Thyroid gland (tissue), 4 donors: ENCODE data around the gene CXCL6. TPM values are rescaled to one million over a fixed set of nuclear protein-coding genes. Genes with fewer than 3 reads are reported as not detected.

Experiments
- DNase-seq, 2 donors: peaks; one replicate each; pipeline ENCODE4 v3.0.0-alpha.2; 2019
- H3K27ac ChIP-seq, 3 donors: fragments of 200-600 bp; sonication (generic); 1 replicate in 2 of 3; 2 replicates in 1 of 3; pipeline ENCODE4 v1.5.1; 2016 to 2019; ENCODE audit warnings: mild to moderate bottlenecking in 1 of 3, moderate library complexity in 1 of 3
- H3K27me3 ChIP-seq: fragments of 200-600 bp; sonication (generic); one replicate; pipeline ENCODE4 v1.5.1; 2019
- H3K36me3 ChIP-seq, 2 donors: fragments of 200-600 bp; sonication (generic); one replicate each; pipeline ENCODE4 v1.5.1; 2016 to 2019
- H3K4me1 ChIP-seq, 2 donors: fragments of 200-600 bp; sonication (generic); one replicate each; pipeline ENCODE4 v1.5.1; 2017 to 2019
- H3K4me3 ChIP-seq, 3 donors: fragments of 200-600 bp; sonication (generic); replicated peaks in 1 of 3; 1 replicate in 2 of 3; 2 replicates in 1 of 3; pipeline ENCODE4 v1.5.1; 2016; ENCODE audit warnings: mild to moderate bottlenecking in 1 of 3
- H3K9me3 ChIP-seq: fragments of 200-600 bp; sonication (generic); one replicate; pipeline ENCODE4 v1.5.1; 2017
- CTCF ChIP-seq, 6 experiments: fragments of 200-600 bp in 3 of 6; fragments of 450-650 bp in 3 of 6; sonication (generic) in 3 of 6; IDR thresholded peaks; one replicate each; pipeline ENCODE4 v1.5.1; 2016 to 2019; ENCODE audit warnings: antibody characterized with exemption in 6 of 6, mild to moderate bottlenecking in 2 of 6, inconsistent platforms in 1 of 6, moderate library complexity in 1 of 6
- POLR2A ChIP-seq, 2 donors: fragments of 450-650 bp; IDR thresholded peaks; one replicate each; pipeline ENCODE4 v1.6.1; 2017; ENCODE audit warnings: antibody characterized with exemption in 2 of 2, mild to moderate bottlenecking in 2 of 2, moderate library complexity in 1 of 2
- WGBS, 2 donors: methylation state at CpG; one replicate each; pipeline ENCODE4 v1.1.5; 2017; 5-methylcytosine and 5-hydroxymethylcytosine counted together
- intact Hi-C: fragments of 100-400 bp; cut with DNase I; formaldehyde crosslinking; loops from one replicate; pipeline ENCODE4 v1.15.1; 2023
- total RNA-seq, 4 donors: library from RNA; depleted of rRNA; stranded (reverse); fragments of >200 nt; gene quantifications; one replicate each; pipeline ENCODE4 v1.2.3, GENCODE V29; 2016

Gene CXCL6
- total RNA-seq, 4 donors from 2014 or later = not detected

- Histone ChIP-seq H3K36me3 (no peaks in the 10 kb centered on the region), H3K27ac (no peak overlapping the region), H3K4me3 (no peak overlapping the region), H3K9me3 (no peaks in the 10 kb centered on the region), H3K4me1 (peaks cover 0 to 5% of the 10 kb centered on the region in 2 donors), H3K27me3 (no peaks in the 10 kb centered on the region)
- DNase-seq = no peak
- TF ChIP-seq POLR2A (IDR thresholded peaks at IDR 0.05) = no peak
- no peak for TF ChIP-seq CTCF (IDR thresholded peaks at IDR 0.05)
- intact Hi-C loops = no loop called here
- 81 to 83% methylated on average over 8 of the region's 8 CpGs for WGBS, 2 donors
These were observed 28.5 kb downstream of the CXCL6 start for GRCh38 chr4:73864961-73865360.

- intact Hi-C loops = no loop called here
- no peak overlapping the region for H3K27ac ChIP-seq
- no peak for TF ChIP-seq CTCF (IDR thresholded peaks at IDR 0.05)
- TF ChIP-seq POLR2A (IDR thresholded peaks at IDR 0.05) = no peak
- DNase-seq = no peak
- H3K27me3 ChIP-seq = no peaks in the 10 kb centered on the region
- H3K36me3 ChIP-seq = no peaks in the 10 kb centered on the region
- H3K4me1 ChIP-seq = peaks cover 0 to 4% of the 10 kb centered on the region in 2 donors
- H3K4me3 ChIP-seq = no peak overlapping the region
- no peaks in the 10 kb centered on the region for H3K9me3 ChIP-seq
- 90 to 93% methylated on average over 5 of the region's 5 CpGs for WGBS, 2 donors
These were observed 29.1 kb downstream of the CXCL6 start for GRCh38 chr4:73865431-73866096.

- WGBS, 2 donors = 68 to 69% methylated on average over 2 of the region's 2 CpGs
- H3K27ac ChIP-seq = no peak overlapping the region
- no peaks in the 10 kb centered on the region for H3K27me3 ChIP-seq
- no peak overlapping the region for H3K4me3 ChIP-seq
- H3K36me3 ChIP-seq = no peaks in the 10 kb centered on the region
- no peaks in the 10 kb centered on the region for H3K9me3 ChIP-seq
- no peak for TF ChIP-seq POLR2A (IDR thresholded peaks at IDR 0.05)
- TF ChIP-seq CTCF (IDR thresholded peaks at IDR 0.05) = no peak
- no peak for DNase-seq
- H3K4me1 ChIP-seq = peaks cover 0 to 4% of the 10 kb centered on the region in 2 donors
- intact Hi-C loops = no loop called here
These were observed 29.8 kb downstream of the CXCL6 start for GRCh38 chr4:73866246-73866645.

- TF ChIP-seq POLR2A (IDR thresholded peaks at IDR 0.05) (no peak), CTCF (IDR thresholded peaks at IDR 0.05) (no peak)
- Histone ChIP-seq H3K27ac (no peak overlapping the region), H3K4me1 (peaks cover 0 to 4% of the 10 kb centered on the region in 2 donors), H3K27me3 (no peaks in the 10 kb centered on the region), H3K9me3 (no peaks in the 10 kb centered on the region), H3K36me3 (no peaks in the 10 kb centered on the region), H3K4me3 (no peak overlapping the region)
- WGBS, 2 donors = 87 to 95% methylated on average over 3 of the region's 3 CpGs
- DNase-seq = no peak
- intact Hi-C loops = no loop called here
These were observed 31.3 kb downstream of the CXCL6 start for GRCh38 chr4:73867783-73868182.

- WGBS, 2 donors = 42 to 50% methylated on average over 15 to 16 of the region's 16 CpGs
- no peaks in the 10 kb centered on the region for H3K9me3 ChIP-seq
- no peaks in the 10 kb centered on the region for H3K36me3 ChIP-seq
These were observed 32.0 kb downstream of the CXCL6 start for GRCh38 chr4:73868206-73869129.

More at GRCh38 chr4:73868206-73869129, 32.0 kb downstream of the CXCL6 start:
- H3K4me1 ChIP-seq = peaks cover 0 to 4% of the 10 kb centered on the region in 2 donors
- H3K27me3 ChIP-seq = no peaks in the 10 kb centered on the region
- peak overlapping the region; percentile 7 to 51 (median 43) for H3K4me3 ChIP-seq
- intact Hi-C loops = no loop called here
- no peak for TF ChIP-seq POLR2A (IDR thresholded peaks at IDR 0.05)
- no peak for TF ChIP-seq CTCF (IDR thresholded peaks at IDR 0.05)
- H3K27ac ChIP-seq = no peak overlapping the region
- DNase-seq = no peak
